GM23338 (cell line): ENCODE measurements around the gene AIG1. TPM values are rescaled to one million over a fixed set of nuclear protein-coding genes. Genes with fewer than 3 reads are reported as not detected.

Source experiments
- ATAC-seq: fragments of 200-7000 bp; cut with Tn5 transposase; 3 replicates; pipeline ENCODE4 v1.9.1; 2020
- DNase-seq: peaks from one replicate; pipeline ENCODE4 v3.0.0-alpha.2; 2015; ENCODE audit warnings: low spot score
- H2AFZ ChIP-seq: fragments of 200-600 bp; sonication (generic); 2 replicates; pipeline ENCODE4 v1.8.0; 2016; ENCODE audit warnings: antibody characterized with exemption, mild to moderate bottlenecking, moderate library complexity
- H3F3A ChIP-seq: fragments of 200-600 bp; sonication (generic); replicated peaks from 2 replicates; pipeline ENCODE4 v1.8.0; 2017; ENCODE audit warnings: antibody characterized with exemption, mixed run types, low read depth
- H3K27ac ChIP-seq: fragments of 200-600 bp; sonication (generic); 2 replicates; pipeline ENCODE4 v1.6.1; 2016; ENCODE audit warnings: low read depth
- H3K27me3 ChIP-seq: fragments of 200-600 bp; sonication (generic); 2 replicates; pipeline ENCODE4 v1.8.0; 2016; ENCODE audit warnings: mild to moderate bottlenecking, mixed run types, moderate library complexity; ENCODE audit not compliant: insufficient read depth
- H3K36me3 ChIP-seq: fragments of 200-600 bp; sonication (generic); 2 replicates; pipeline ENCODE4 v1.8.0; 2016; ENCODE audit warnings: mild to moderate bottlenecking; ENCODE audit not compliant: insufficient read depth
- H3K4me1 ChIP-seq: fragments of 200-600 bp; sonication (generic); 2 replicates; pipeline ENCODE4 v1.8.0; 2016; ENCODE audit warnings: mild to moderate bottlenecking, moderate library complexity; ENCODE audit not compliant: insufficient read depth
- H3K4me2 ChIP-seq: fragments of 200-600 bp; sonication (generic); 2 replicates; pipeline ENCODE4 v1.7.1; 2017; ENCODE audit warnings: mixed run types
- H3K4me3 ChIP-seq: fragments of 200-600 bp; sonication (generic); 2 replicates; pipeline ENCODE4 v1.6.1; 2016; ENCODE audit warnings: mixed run types
- H3K79me2 ChIP-seq: fragments of 200-600 bp; sonication (generic); replicated peaks from 2 replicates; pipeline ENCODE4 v1.8.0; 2017; ENCODE audit warnings: mild to moderate bottlenecking; ENCODE audit not compliant: insufficient read depth
- H3K9me2 ChIP-seq: fragments of 200-600 bp; sonication (generic); 2 replicates; pipeline ENCODE4 v1.8.0; 2017; ENCODE audit not compliant: insufficient read depth
- H4K20me1 ChIP-seq: fragments of 200-600 bp; sonication (generic); replicated peaks from 2 replicates; pipeline ENCODE4 v1.8.0; 2017; ENCODE audit warnings: mild to moderate bottlenecking; ENCODE audit not compliant: insufficient read depth
- H3K27ac Mint-ChIP-seq: 2 replicates; pipeline ENCODE4 v1.8.0; 2020; ENCODE audit warnings: inconsistent platforms, mild to moderate bottlenecking, moderate library complexity, mixed read lengths
- H3K27me3 Mint-ChIP-seq: 3 replicates; pipeline ENCODE4 v1.8.0; 2022; ENCODE audit warnings: low read depth, mild to moderate bottlenecking, moderate library complexity, mixed read lengths, inconsistent platforms; ENCODE audit not compliant: insufficient read depth, poor library complexity
- H3K36me3 Mint-ChIP-seq: 3 replicates; pipeline ENCODE4 v1.8.0; 2021; ENCODE audit warnings: low read depth, mild to moderate bottlenecking, inconsistent platforms, moderate library complexity, mixed read lengths
- H3K4me1 Mint-ChIP-seq: 3 replicates; pipeline ENCODE4 v1.8.0; 2020; ENCODE audit warnings: mild to moderate bottlenecking, inconsistent platforms, mixed read lengths
- H3K4me3 Mint-ChIP-seq: 3 replicates; pipeline ENCODE4 v1.8.0; 2021; ENCODE audit warnings: moderate library complexity, mild to moderate bottlenecking, inconsistent platforms, mixed read lengths
- H3K9me3 Mint-ChIP-seq: 3 replicates; pipeline ENCODE4 v1.8.0; 2020; ENCODE audit warnings: moderate library complexity, mild to moderate bottlenecking, inconsistent platforms, mixed read lengths
- CREB1 ChIP-seq: fragments of 250-450 bp; sonication (Bioruptor Pico); IDR thresholded peaks from 2 replicates; pipeline ENCODE4 v1.5.0; 2020; ENCODE audit warnings: low read depth, mild to moderate bottlenecking, moderate library complexity
- EZH2 ChIP-seq: fragments of 200-600 bp; sonication (generic); IDR thresholded peaks from one replicate; pipeline ENCODE4 v1.8.0; 2017; ENCODE audit warnings: antibody characterized with exemption, mild to moderate bottlenecking, low read depth; ENCODE audit not compliant: unreplicated experiment
- EZH2phosphoT487 ChIP-seq: fragments of 200-600 bp; sonication (generic); IDR thresholded peaks from one replicate; pipeline ENCODE4 v1.8.1; 2018; ENCODE audit warnings: antibody characterized with exemption; ENCODE audit not compliant: unreplicated experiment
- JUNB ChIP-seq: IDR thresholded peaks from one replicate; pipeline ENCODE4 v1.6.1; 2016; ENCODE audit warnings: antibody characterized with exemption; ENCODE audit not compliant: unreplicated experiment
- NANOG ChIP-seq: IDR thresholded peaks from 2 replicates; pipeline ENCODE4 v1.6.1; 2016; ENCODE audit warnings: antibody characterized with exemption, borderline replicate concordance
- POLR2AphosphoS5 ChIP-seq: IDR thresholded peaks from 2 replicates; pipeline ENCODE4 v1.6.1; 2016; ENCODE audit warnings: antibody characterized with exemption, low read depth
- STAT1 ChIP-seq: IDR thresholded peaks from one replicate; pipeline ENCODE4 v1.6.1; 2016; ENCODE audit warnings: antibody characterized with exemption; ENCODE audit not compliant: unreplicated experiment
- ZNF114 ChIP-seq: fragments of 250-450 bp; sonication (Bioruptor Pico); IDR thresholded peaks from 2 replicates; pipeline ENCODE4 v1.5.0; 2020; ENCODE audit warnings: mild to moderate bottlenecking, moderate library complexity
- ZNF331 ChIP-seq: fragments of 250-450 bp; sonication (Bioruptor Pico); IDR thresholded peaks from 2 replicates; pipeline ENCODE4 v1.5.0; 2020; ENCODE audit warnings: low read depth, mild to moderate bottlenecking, moderate library complexity
- polyA plus RNA-seq: library from polyadenylated mRNA; unstranded; fragments of >200 nt; fragmentation: Nextera tagmentation; extraction: Ambion mirVana; gene quantifications from 2 replicates; pipeline ENCODE4 v1.2.1, GENCODE V29; 2016
- total RNA-seq: library from RNA; depleted of rRNA; stranded (reverse); fragments of >200 nt; shearing (Covaris generic); gene quantifications from 2 replicates; pipeline ENCODE4 v1.2.3, GENCODE V29; 2014
- TF ChIP-seq, protein P1 (sequence below), 2 experiments: fragments of 200-600 bp in 1 of 2; sonication (generic) in 1 of 2; conservative IDR thresholded peaks; 2 replicates each; pipeline versions ENCODE4 v1.5.1 to v1.6.1; 2016 to 2017; ENCODE audit warnings: antibody characterized with exemption in 2 of 2, low read depth in 2 of 2, mild to moderate bottlenecking in 2 of 2, moderate library complexity in 1 of 2
- TF ChIP-seq, protein P2 (sequence below): IDR thresholded peaks from 2 replicates; pipeline ENCODE4 v1.6.1; 2016; ENCODE audit warnings: antibody characterized with exemption
- TF ChIP-seq, protein P3 (sequence below): fragments of 250-450 bp; sonication (Bioruptor Pico); IDR thresholded peaks from 2 replicates; pipeline ENCODE4 v1.5.0; 2020; ENCODE audit warnings: mild to moderate bottlenecking, moderate library complexity
- TF ChIP-seq, protein P4 (sequence below): IDR thresholded peaks from one replicate; pipeline ENCODE4 v1.6.1; 2018; ENCODE audit warnings: antibody characterized with exemption; ENCODE audit not compliant: unreplicated experiment

Gene AIG1
- total and polyA plus RNA-seq, 2 experiments from 2014 or later = 65.2 to 88.4 TPM

DNA sequence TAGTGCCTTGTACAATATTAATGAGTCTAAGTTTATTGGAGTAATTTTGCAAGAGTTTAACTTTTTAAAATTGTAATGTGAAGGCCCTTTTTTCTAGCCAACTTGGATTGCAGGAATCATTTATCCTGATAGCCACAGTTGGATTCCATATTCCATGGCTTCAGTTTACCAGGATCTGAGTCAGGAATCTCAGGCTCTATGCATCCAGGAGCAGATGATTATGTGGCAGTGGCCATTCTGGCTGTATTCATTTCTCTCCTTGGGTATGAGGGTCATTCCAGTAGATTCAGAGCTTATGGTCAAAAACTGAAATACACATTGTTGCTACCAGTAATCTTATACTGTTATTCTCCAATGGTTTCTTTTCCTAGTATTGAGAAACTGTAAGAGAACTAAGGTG, 2.9 kb downstream of the AIG1 start:
- DNase-seq = no peak
- H3K79me2 ChIP-seq = peaks cover 49% of the 10 kb centered on the region
- Mint-ChIP-seq H3K9me3 (no peaks in the 10 kb centered on the region), H3K4me3 (no peak overlapping the region), H3K36me3 (peaks cover 9% of the 10 kb centered on the region; the same call in 2 of the 3 replicates), H3K27ac (peak overlapping the region; percentile 3; the same call in 1 of the 2 replicates), H3K27me3 (peaks cover 4% of the 10 kb centered on the region), H3K4me1 (peaks cover 66% of the 10 kb centered on the region)
- H3K27ac ChIP-seq = peak overlapping the region; percentile 91
- no peaks in the 10 kb centered on the region for H3K36me3 ChIP-seq
- peak overlapping the region; percentile 80 for H3K4me2 ChIP-seq
- H3K9me2 ChIP-seq = no peaks in the 10 kb centered on the region
- H3K27me3 ChIP-seq = no peaks in the 10 kb centered on the region
- no peak overlapping the region for H2AFZ ChIP-seq
- no peak for ATAC-seq
- H4K20me1 ChIP-seq = no peaks in the 10 kb centered on the region
- TF ChIP-seq NANOG = no peak
- TF ChIP-seq, protein P1, sequence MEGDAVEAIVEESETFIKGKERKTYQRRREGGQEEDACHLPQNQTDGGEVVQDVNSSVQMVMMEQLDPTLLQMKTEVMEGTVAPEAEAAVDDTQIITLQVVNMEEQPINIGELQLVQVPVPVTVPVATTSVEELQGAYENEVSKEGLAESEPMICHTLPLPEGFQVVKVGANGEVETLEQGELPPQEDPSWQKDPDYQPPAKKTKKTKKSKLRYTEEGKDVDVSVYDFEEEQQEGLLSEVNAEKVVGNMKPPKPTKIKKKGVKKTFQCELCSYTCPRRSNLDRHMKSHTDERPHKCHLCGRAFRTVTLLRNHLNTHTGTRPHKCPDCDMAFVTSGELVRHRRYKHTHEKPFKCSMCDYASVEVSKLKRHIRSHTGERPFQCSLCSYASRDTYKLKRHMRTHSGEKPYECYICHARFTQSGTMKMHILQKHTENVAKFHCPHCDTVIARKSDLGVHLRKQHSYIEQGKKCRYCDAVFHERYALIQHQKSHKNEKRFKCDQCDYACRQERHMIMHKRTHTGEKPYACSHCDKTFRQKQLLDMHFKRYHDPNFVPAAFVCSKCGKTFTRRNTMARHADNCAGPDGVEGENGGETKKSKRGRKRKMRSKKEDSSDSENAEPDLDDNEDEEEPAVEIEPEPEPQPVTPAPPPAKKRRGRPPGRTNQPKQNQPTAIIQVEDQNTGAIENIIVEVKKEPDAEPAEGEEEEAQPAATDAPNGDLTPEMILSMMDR (conservative IDR thresholded peaks at IDR 0.05; ENCODE audit: low read depth in 2 of 2) = no peak
- TF ChIP-seq POLR2AphosphoS5 = no peak
- no peak for TF ChIP-seq ZNF331
- TF ChIP-seq STAT1 = no peak
- TF ChIP-seq EZH2phosphoT487 = no peak
- TF ChIP-seq, protein P2, sequence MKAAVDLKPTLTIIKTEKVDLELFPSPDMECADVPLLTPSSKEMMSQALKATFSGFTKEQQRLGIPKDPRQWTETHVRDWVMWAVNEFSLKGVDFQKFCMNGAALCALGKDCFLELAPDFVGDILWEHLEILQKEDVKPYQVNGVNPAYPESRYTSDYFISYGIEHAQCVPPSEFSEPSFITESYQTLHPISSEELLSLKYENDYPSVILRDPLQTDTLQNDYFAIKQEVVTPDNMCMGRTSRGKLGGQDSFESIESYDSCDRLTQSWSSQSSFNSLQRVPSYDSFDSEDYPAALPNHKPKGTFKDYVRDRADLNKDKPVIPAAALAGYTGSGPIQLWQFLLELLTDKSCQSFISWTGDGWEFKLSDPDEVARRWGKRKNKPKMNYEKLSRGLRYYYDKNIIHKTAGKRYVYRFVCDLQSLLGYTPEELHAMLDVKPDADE = no peak
- TF ChIP-seq EZH2 = no peak
- no peak for TF ChIP-seq CREB1
- TF ChIP-seq, protein P3, sequence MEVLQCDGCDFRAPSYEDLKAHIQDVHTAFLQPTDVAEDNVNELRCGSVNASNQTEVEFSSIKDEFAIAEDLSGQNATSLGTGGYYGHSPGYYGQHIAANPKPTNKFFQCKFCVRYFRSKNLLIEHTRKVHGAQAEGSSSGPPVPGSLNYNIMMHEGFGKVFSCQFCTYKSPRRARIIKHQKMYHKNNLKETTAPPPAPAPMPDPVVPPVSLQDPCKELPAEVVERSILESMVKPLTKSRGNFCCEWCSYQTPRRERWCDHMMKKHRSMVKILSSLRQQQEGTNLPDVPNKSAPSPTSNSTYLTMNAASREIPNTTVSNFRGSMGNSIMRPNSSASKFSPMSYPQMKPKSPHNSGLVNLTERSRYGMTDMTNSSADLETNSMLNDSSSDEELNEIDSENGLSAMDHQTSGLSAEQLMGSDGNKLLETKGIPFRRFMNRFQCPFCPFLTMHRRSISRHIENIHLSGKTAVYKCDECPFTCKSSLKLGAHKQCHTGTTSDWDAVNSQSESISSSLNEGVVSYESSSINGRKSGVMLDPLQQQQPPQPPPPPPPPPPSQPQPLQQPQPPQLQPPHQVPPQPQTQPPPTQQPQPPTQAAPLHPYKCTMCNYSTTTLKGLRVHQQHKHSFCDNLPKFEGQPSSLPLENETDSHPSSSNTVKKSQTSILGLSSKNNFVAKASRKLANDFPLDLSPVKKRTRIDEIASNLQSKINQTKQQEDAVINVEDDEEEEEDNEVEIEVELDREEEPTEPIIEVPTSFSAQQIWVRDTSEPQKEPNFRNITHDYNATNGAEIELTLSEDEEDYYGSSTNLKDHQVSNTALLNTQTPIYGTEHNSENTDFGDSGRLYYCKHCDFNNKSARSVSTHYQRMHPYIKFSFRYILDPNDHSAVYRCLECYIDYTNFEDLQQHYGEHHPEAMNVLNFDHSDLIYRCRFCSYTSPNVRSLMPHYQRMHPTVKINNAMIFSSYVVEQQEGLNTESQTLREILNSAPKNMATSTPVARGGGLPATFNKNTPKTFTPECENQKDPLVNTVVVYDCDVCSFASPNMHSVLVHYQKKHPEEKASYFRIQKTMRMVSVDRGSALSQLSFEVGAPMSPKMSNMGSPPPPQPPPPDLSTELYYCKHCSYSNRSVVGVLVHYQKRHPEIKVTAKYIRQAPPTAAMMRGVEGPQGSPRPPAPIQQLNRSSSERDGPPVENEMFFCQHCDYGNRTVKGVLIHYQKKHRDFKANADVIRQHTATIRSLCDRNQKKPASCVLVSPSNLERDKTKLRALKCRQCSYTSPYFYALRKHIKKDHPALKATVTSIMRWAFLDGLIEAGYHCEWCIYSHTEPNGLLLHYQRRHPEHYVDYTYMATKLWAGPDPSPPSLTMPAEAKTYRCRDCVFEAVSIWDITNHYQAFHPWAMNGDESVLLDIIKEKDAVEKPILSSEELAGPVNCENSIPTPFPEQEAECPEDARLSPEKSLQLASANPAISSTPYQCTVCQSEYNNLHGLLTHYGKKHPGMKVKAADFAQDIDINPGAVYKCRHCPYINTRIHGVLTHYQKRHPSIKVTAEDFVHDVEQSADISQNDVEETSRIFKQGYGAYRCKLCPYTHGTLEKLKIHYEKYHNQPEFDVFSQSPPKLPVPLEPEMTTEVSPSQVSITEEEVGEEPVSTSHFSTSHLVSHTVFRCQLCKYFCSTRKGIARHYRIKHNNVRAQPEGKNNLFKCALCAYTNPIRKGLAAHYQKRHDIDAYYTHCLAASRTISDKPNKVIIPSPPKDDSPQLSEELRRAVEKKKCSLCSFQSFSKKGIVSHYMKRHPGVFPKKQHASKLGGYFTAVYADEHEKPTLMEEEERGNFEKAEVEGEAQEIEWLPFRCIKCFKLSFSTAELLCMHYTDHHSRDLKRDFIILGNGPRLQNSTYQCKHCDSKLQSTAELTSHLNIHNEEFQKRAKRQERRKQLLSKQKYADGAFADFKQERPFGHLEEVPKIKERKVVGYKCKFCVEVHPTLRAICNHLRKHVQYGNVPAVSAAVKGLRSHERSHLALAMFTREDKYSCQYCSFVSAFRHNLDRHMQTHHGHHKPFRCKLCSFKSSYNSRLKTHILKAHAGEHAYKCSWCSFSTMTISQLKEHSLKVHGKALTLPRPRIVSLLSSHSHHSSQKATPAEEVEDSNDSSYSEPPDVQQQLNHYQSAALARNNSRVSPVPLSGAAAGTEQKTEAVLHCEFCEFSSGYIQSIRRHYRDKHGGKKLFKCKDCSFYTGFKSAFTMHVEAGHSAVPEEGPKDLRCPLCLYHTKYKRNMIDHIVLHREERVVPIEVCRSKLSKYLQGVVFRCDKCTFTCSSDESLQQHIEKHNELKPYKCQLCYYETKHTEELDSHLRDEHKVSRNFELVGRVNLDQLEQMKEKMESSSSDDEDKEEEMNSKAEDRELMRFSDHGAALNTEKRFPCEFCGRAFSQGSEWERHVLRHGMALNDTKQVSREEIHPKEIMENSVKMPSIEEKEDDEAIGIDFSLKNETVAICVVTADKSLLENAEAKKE (CRISPR knock-in tag) = no peak
- TF ChIP-seq, protein P4, sequence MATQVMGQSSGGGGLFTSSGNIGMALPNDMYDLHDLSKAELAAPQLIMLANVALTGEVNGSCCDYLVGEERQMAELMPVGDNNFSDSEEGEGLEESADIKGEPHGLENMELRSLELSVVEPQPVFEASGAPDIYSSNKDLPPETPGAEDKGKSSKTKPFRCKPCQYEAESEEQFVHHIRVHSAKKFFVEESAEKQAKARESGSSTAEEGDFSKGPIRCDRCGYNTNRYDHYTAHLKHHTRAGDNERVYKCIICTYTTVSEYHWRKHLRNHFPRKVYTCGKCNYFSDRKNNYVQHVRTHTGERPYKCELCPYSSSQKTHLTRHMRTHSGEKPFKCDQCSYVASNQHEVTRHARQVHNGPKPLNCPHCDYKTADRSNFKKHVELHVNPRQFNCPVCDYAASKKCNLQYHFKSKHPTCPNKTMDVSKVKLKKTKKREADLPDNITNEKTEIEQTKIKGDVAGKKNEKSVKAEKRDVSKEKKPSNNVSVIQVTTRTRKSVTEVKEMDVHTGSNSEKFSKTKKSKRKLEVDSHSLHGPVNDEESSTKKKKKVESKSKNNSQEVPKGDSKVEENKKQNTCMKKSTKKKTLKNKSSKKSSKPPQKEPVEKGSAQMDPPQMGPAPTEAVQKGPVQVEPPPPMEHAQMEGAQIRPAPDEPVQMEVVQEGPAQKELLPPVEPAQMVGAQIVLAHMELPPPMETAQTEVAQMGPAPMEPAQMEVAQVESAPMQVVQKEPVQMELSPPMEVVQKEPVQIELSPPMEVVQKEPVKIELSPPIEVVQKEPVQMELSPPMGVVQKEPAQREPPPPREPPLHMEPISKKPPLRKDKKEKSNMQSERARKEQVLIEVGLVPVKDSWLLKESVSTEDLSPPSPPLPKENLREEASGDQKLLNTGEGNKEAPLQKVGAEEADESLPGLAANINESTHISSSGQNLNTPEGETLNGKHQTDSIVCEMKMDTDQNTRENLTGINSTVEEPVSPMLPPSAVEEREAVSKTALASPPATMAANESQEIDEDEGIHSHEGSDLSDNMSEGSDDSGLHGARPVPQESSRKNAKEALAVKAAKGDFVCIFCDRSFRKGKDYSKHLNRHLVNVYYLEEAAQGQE = no peak
- no peak for TF ChIP-seq ZNF114
- no peak for TF ChIP-seq JUNB
- 0 out of 2 replicates have a peak overlapping the region, but pooled peaks have one; percentile 4 for H3K4me3 ChIP-seq
- H3F3A ChIP-seq = no peaks in the 10 kb centered on the region
- H3K4me1 ChIP-seq = peaks cover 43% of the 10 kb centered on the region
